Vagina (tissue), 2 donors: ENCODE measurements around the gene OCRL. TPM values are rescaled to one million over a fixed set of nuclear protein-coding genes. Genes with fewer than 3 reads are reported as not detected.
"Not testable (repeated sequence)": the region's sequence is repeated elsewhere in the genome, so short reads cannot be mapped to it uniquely, and the experiment has no call there.

Experiments
- DNase-seq, 2 donors: peaks; one replicate each; pipeline ENCODE4 v3.0.0-alpha.2; 2017; ENCODE audit errors: extremely low spot score in 2 of 2
- H3K27ac ChIP-seq: fragments of 200-600 bp; sonication (generic); one replicate; pipeline ENCODE4 v1.5.1; 2019
- H3K27me3 ChIP-seq: fragments of 200-600 bp; sonication (generic); one replicate; pipeline ENCODE4 v1.5.1; 2019
- H3K36me3 ChIP-seq, 2 donors: fragments of 200-600 bp; sonication (generic); one replicate each; pipeline ENCODE4 v1.5.1; 2017 to 2019
- H3K4me1 ChIP-seq: fragments of 200-600 bp; sonication (generic); one replicate; pipeline ENCODE4 v1.5.1; 2019
- H3K4me3 ChIP-seq, 2 donors: fragments of 200-600 bp; sonication (generic); 1 replicate in 1 of 2; 2 replicates in 1 of 2; pipeline ENCODE4 v1.5.1; 2016 to 2019
- H3K9me3 ChIP-seq: fragments of 200-600 bp; sonication (generic); one replicate; pipeline ENCODE4 v1.5.1; 2019
- POLR2A ChIP-seq, 2 donors: fragments of 450-650 bp; IDR thresholded peaks; one replicate each; pipeline ENCODE4 v1.6.1; 2017; ENCODE audit warnings: antibody characterized with exemption in 2 of 2, mild to moderate bottlenecking in 2 of 2, moderate library complexity in 2 of 2
- POLR2AphosphoS5 ChIP-seq, 2 donors: sonication (generic); formaldehyde crosslinking; IDR thresholded peaks; one replicate each; pipeline ENCODE4 v1.9.0; 2017; ENCODE audit warnings: antibody characterized with exemption in 2 of 2, mild to moderate bottlenecking in 2 of 2, low read depth in 1 of 2; ENCODE audit not compliant: insufficient read depth in 1 of 2
- intact Hi-C: fragments of 100-400 bp; cut with DNase I; formaldehyde crosslinking; loops from one replicate; pipeline ENCODE4 v1.15.1; 2023
- total RNA-seq: library from RNA; depleted of rRNA; stranded (reverse); fragments of >200 nt; gene quantifications from one replicate; pipeline ENCODE4 v1.2.3, GENCODE V29; 2016
- TF ChIP-seq, protein P1 (sequence below), 3 experiments: fragments of 450-650 bp in 2 of 3; fragments of 200-600 bp in 1 of 3; sonication (generic) in 1 of 3; IDR thresholded peaks; one replicate each; pipeline ENCODE4 v1.5.1; 2017 to 2019; ENCODE audit warnings: antibody characterized with exemption in 3 of 3, mild to moderate bottlenecking in 2 of 3, moderate library complexity in 2 of 3

OCRL gene
- total RNA-seq, 1 donor from 2014 or later: 14.5 TPM

DNA sequence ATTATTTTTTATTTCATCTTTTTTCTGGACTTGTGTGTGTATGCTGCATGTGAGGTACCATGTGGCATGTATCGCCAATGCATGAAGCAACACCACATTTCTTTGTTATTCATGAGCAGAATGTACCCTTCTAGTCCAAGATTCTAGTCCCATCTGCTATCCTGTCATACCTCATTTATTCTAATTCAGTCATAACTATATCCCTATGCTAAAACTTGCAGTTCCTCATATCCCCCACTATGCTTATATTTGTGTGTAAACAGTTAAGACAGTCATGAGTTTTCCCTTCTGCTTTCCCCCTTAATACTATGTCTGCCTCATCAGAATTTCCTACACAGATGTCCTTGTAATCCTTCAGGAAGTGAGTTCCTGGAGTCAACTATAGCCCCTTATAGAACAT lies 19.7 kb downstream of the OCRL start:
- H3K4me1 ChIP-seq: no peaks in the 10 kb centered on the region
- no peak overlapping the region for H3K4me3 ChIP-seq
- intact Hi-C loops: no loop called here
- no peaks in the 10 kb centered on the region for H3K9me3 ChIP-seq
- TF ChIP-seq POLR2AphosphoS5 (IDR thresholded peaks at IDR 0.05; ENCODE audit: insufficient read depth in 1 of 2, low read depth in 1 of 2) (no peak), POLR2A (IDR thresholded peaks at IDR 0.05) (no peak)
- TF ChIP-seq, protein P1, sequence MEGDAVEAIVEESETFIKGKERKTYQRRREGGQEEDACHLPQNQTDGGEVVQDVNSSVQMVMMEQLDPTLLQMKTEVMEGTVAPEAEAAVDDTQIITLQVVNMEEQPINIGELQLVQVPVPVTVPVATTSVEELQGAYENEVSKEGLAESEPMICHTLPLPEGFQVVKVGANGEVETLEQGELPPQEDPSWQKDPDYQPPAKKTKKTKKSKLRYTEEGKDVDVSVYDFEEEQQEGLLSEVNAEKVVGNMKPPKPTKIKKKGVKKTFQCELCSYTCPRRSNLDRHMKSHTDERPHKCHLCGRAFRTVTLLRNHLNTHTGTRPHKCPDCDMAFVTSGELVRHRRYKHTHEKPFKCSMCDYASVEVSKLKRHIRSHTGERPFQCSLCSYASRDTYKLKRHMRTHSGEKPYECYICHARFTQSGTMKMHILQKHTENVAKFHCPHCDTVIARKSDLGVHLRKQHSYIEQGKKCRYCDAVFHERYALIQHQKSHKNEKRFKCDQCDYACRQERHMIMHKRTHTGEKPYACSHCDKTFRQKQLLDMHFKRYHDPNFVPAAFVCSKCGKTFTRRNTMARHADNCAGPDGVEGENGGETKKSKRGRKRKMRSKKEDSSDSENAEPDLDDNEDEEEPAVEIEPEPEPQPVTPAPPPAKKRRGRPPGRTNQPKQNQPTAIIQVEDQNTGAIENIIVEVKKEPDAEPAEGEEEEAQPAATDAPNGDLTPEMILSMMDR (IDR thresholded peaks at IDR 0.05): no peak
- DNase-seq: no peak
- peaks cover 0 to 20% of the 10 kb centered on the region in 2 donors for H3K36me3 ChIP-seq
- no peaks in the 10 kb centered on the region for H3K27me3 ChIP-seq
- no peak overlapping the region for H3K27ac ChIP-seq

DNA sequence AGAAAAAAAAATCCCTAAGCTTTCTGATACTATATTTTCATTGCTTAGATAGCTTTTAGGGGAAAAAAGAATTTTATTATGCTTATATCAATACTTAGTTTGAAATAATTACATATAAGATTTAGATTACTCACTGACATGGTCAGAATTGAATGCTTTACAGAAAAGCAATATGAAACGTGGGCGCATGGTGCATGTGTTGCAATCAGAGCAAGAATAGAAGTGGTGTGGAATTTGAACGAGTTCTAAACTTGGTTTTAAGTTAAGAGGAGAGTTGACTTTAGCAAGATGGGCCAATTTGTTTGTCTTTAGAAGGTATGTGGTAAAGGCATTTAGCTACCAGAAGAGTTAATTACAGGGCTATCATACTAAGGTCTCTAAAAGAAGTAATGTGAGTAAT lies 21.4 kb downstream of the OCRL start:
- H3K27me3 ChIP-seq: no peaks in the 10 kb centered on the region
- no peak overlapping the region for H3K4me3 ChIP-seq
- TF ChIP-seq POLR2A (IDR thresholded peaks at IDR 0.05) (no peak), POLR2AphosphoS5 (IDR thresholded peaks at IDR 0.05; ENCODE audit: insufficient read depth in 1 of 2, low read depth in 1 of 2) (no peak)
- TF ChIP-seq, protein P1 (IDR thresholded peaks at IDR 0.05): no peak
- no peak overlapping the region for H3K27ac ChIP-seq
- H3K4me1 ChIP-seq: no peaks in the 10 kb centered on the region
- intact Hi-C loops: no loop called here
- H3K36me3 ChIP-seq: peaks cover 0 to 20% of the 10 kb centered on the region in 2 donors
- DNase-seq: no peak
- no peaks in the 10 kb centered on the region for H3K9me3 ChIP-seq

DNA sequence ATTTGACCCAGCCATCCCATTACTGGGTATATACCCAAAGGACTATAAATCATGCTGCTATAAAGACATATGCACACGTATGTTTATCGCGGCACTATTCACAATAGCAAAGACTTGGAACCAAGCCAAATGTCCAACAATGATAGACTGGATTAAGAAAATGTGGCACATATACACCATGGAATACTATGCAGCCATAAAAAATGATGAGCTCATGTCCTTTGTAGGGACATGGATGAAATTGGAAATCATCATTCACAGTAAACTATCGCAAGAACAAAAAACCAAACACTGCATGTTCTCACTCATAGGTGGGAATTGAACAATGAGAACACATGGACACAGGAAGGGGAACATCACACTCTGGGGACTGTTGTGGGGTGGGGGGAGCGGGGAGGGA lies 24.3 kb downstream of the OCRL start:
- peaks cover 0 to 17% of the 10 kb centered on the region in 2 donors for H3K36me3 ChIP-seq
- DNase-seq, H3K27ac ChIP-seq, intact Hi-C loops, H3K4me1 ChIP-seq, H3K4me3 ChIP-seq, H3K9me3 ChIP-seq, H3K27me3 ChIP-seq: not testable (repeated sequence)

DNA sequence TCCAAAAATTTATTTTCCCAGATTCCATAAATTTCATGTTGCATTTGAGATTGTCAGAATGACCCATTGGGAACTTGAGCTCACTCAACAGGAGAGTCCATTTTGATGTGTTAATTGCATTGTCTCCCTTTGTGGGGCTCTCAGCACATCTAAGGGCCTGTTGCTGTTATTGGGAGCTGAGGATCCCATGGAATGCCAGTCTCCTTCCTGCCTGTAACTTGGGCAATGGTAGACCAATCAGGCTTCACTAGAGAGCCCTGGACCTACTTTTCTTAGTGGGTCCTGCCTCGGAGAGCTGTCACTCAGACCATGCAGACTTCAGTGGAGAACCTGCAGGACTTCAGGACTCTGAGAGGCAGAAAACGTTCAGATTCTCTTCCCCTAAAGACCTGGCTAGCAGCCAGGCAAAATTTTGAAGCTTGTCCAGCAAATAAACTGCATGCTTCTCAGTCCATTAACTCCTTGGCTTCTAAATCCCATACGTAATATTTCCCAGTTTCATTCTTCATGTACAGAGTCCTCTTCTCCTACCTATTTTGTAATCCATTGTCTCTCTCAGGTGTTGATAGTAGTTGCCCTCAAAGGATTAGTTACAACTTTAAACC lies 25.1 kb downstream of the OCRL start:
- DNase-seq: no peak
- Histone ChIP-seq H3K27me3 (no peaks in the 10 kb centered on the region), H3K4me1 (no peaks in the 10 kb centered on the region), H3K9me3 (no peaks in the 10 kb centered on the region), H3K4me3 (no peak overlapping the region), H3K27ac (no peak overlapping the region), H3K36me3 (peaks cover 0 to 17% of the 10 kb centered on the region in 2 donors)
- intact Hi-C loops: no loop called here
- TF ChIP-seq, protein P1 (IDR thresholded peaks at IDR 0.05): no peak
- TF ChIP-seq POLR2A (IDR thresholded peaks at IDR 0.05) (no peak), POLR2AphosphoS5 (IDR thresholded peaks at IDR 0.05; ENCODE audit: insufficient read depth in 1 of 2, low read depth in 1 of 2) (no peak)

GRCh38 chrX:129566073-129566472 lies 26.0 kb downstream of the OCRL start:
- Histone ChIP-seq H3K27me3 (no peaks in the 10 kb centered on the region), H3K36me3 (peaks cover 0 to 15% of the 10 kb centered on the region in 2 donors), H3K4me1 (no peaks in the 10 kb centered on the region), H3K27ac (no peak overlapping the region), H3K9me3 (no peaks in the 10 kb centered on the region), H3K4me3 (no peak overlapping the region)
- TF ChIP-seq, protein P1 (IDR thresholded peaks at IDR 0.05): no peak
- no peak for TF ChIP-seq POLR2AphosphoS5 (IDR thresholded peaks at IDR 0.05; ENCODE audit: insufficient read depth in 1 of 2, low read depth in 1 of 2)
- TF ChIP-seq POLR2A (IDR thresholded peaks at IDR 0.05): no peak
- no peak for DNase-seq
- intact Hi-C loops: no loop called here
